NCI-H2227 (cell line): ENCODE data around the gene CLCF1.
"Not testable (repeated sequence)": the region's sequence is repeated elsewhere in the genome, so short reads cannot be mapped to it uniquely, and the experiment has no call there.

ENCODE experiments used
- DNase-seq: peaks from one replicate; lab custom pipeline; 2025; ENCODE audit not compliant: unreplicated experiment; lab: John Stamatoyannopoulos, UW

The CLCF1 gene

DNA sequence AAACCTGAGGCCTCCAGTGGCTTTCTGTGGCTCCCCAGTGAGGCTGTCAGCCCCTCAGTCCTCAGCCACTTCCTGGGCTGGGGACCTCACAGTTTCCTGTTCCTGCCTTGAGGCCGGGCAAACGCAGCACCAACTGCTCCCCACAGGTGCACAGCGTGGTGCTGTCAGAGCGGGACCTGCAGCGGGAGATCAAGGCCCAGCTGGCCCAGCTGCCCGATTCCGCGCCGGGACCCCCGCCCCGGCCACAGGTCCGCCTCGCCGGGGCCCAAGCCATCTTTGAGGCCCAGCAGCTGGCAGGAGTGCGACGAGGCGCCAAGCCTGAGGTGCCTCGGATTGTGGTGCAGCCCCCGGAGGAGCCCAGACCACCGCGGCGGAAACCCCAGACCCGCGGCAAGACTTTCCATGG is 35.9 kb upstream of the CLCF1 start:
- no peak for DNase-seq

DNA sequence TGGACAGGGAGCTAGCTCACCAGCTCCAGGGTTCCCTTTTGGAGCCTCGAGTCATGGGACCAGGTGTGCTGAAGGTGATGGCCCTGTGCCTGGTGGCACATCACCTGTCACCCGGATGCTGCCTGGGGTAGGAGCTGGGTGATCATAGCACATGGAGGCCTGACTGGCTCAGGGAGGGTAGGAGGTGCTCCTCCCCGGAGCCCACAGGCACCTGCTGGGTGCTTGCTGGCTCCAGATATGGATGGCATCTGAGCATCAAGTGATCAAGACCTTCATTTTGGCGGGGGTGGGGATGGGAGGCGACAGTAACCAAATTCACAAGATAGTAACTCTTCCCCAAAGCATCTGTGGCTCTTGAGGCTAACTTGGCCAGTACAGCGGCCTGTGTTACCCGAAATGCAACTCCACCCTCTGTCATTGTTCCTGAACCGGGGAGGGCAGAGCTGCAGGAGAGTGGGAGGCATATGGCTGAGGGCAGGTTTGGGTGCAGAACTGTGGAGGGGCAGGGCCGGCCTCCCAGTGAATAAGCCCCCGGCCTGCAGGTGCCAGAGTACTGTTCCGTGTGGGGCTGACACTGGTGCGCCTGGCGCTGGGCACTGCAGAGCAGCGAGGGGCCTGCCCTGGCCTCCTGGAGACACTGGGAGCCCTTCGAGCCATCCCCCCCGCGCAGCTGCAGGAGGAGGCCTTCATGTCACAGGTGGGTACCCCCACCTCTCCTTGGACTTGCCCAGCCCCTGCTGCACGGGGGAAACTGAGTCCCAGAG is 35.2 kb upstream of the CLCF1 start:
- DNase-seq: no peak

DNA sequence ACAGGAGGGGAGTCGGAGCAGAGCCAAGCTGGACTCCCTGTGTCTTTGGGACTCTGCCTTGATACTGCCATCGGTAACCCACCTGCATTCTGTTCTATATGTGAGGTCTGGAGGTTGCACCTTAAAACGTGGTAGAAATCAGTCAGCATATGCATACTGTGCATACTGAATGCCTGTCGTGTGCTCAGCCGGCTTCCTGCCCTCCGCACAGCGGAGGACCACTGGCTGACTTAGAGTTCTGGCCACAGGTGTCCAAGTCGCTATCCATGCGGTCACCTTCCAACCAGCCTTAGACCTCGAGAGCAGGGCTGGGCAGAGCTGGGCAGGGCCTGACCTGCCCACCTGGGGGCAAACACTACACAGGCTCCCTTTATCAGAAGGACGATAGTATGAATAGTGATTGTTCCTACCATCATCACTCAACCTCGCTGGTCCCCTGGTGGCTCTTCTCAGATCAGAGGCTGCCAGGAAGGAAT is 34.3 kb upstream of the CLCF1 start:
- DNase-seq: no peak

DNA sequence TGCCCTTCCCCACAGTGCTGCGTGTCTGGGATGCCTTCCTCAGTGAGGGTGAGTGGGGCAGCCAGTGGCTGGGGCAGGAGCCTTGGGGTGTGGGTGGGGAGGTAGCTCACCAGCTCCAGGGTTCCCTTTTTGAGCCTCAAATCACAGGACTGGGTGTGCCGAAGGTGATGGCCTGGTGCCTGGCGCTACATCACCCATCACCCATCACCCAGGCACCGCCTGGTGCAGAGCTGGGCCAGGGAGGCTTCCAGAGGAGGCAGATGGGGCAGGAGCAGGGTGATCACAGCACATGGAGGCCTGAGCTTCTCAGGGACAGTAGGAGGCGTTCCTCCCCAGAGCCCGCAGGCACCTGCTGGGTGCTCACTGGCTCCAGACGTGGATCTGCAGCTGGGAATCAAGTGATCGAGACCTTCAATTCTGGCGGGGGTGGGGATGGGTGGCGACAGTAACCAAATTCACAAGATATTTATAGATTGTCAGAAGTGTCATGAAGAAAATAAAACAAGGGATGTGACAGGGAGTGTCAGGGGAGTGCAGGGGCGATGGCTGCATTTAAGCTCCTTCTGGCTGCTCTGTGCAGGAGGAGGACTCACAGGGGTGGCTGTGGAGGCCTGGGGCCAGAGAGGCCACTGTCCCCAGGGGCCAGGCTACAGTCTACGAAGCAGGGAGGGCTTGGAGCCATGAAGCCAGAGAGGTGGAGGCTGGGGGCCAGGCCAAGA is 33.7 kb upstream of the CLCF1 start:
- DNase-seq: no peak

DNA sequence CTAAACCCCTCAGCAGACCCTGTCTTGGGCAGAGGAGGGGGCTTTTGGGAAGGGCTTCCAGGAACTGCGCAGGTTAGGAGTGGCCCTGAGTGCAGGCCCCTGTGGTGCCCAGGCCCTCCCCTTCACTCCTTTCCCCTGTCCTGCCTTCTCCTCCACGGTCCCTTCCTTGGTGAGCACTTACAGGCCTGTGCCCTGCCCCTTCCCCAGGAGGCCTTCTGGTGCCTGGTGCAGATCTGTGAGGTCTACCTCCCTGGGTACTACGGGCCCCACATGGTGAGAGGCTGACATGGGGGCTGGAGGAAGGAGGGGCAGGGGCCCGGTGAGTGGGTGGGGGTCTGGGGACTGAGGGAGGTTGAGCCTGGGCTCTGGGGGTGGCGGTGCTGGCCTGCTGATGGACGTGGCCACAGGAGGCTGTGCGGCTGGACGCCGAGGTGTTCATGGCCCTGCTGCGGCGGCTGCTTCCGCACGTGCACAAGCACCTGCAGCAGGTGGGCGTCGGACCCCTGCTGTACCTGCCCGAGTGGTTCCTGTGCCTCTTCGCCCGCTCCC is 33.1 kb upstream of the CLCF1 start:
- no peak for DNase-seq

DNA sequence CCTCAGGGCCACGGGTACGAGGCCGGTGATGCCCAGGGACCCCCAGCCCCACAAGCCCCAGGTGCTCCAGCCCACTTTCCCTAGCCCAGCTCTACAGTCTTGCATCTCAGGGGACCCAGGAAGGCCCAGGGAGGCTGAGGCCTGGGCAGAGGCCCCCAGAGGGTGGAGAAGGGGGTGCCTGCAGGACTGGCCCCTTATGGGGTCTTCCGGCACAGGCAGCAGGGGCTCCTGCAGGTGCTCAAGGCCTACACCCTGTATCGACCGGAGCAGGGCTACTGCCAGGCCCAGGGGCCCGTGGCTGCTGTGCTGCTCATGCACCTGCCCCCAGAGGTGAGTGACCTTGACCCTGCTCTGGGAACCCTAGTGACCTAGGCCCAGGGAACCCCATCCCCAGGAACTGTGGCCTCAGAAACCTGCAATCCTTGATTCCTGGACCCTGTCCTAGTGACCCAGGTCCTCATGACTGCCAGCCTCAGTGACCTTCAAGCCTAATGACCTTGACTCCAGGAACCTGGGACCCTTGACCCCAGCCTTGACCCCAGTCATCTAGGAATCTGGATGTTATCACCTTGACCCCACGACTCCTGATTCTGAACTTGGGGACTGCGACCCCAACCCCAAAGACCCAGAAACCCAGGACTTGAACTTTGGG is 32.4 kb upstream of the CLCF1 start:
- no peak for DNase-seq

DNA sequence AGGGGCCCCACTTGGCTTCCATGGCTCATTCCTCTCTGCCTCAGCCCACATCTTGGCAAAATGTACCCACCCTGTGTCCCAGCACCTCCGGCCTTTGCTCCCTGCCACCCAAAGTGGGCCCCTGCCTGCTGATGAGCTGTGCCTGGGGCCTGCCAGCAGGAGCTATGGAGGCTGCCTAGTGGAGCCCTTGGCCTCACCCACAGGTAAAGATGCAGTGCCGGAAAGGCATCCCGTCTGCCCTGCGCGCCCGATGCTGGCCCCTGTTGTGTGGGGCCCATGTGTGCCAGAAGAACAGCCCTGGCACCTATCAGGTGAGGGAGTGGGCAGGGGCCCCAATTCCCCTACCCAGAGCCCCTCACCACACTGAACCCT is 31.8 kb upstream of the CLCF1 start:
- no peak for DNase-seq

DNA sequence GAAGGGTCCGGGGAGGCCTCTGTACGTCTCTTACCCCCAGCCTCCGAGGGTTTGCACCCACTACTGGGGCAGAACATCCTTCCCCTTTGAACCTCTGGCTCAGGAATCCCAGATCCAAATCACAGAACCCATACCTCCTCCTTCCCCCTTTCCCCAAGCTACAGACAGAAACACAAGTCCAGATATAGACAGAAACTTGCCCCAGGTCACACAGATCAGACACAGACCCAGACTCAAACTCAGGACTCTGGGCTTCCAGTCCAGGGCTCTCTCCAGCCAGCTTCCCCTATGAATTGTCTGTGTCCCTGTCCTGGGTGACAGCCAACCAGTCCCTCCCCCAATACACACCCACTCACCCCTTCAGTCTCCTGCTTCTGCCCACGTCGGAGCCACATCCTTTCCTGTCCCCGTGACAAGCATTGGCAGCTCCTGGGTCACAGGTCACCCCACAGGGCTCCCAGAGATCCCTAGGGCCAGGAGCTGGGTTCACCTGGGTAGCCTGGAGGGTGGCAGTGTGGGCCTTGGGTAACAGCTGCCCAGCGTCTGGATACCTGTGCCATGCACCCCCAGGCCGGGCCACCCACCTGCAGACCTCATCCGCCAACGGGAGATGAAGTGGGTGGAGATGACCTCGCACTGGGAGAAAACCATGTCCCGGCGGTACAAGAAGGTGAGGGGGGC is 31.3 kb upstream of the CLCF1 start:
- no peak for DNase-seq

DNA sequence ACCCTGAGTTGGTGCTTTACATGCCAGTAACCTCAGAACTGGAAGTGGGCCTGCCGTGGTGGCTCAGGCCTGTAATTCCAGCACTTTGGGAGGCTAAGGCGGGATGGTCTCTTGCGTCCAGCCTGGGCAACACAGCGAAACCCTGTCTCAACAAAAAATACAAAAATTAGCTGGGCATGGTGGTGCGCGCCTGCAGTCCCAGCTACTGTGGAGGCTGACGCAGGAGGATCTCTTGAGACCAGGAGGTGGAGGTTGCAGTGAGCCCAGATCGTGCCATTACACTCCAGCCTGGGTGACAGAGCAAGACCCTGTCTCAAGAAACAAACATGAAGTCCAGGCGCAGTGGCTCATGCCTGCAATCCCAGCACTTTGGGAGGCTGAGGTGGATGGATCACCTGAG is 29.7 kb upstream of the CLCF1 start:
- not testable (repeated sequence) for DNase-seq

DNA sequence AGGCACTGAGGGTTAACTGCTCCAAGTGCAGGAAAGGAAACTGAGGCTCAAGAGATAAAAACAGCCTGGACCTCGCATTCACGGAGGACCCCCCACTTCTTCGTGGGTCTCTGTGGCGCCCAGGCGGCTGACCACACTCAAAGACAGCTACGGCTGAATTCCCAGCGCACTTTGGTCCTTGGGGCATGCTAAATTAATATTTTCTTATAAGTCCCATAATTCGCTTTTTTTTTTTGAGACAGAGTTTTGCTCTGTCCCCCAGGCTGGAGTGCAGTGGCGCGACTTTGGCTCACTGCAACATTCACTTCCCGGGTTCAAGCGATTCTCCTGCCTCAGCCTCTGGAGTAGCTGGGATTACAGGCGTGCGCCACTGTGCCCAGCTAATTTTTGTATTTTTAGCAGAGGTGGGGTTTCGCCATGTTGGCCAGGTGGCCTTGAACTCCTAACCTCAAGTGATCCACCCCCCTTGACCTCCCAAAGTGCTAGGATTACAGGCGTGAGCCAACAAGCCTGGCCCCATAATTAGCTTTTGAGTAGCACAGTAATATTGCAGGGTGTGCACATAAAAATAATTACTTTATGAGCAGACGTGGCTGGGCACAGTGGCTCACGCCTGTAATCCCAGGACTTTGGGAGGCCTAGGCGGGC is 28.9 kb upstream of the CLCF1 start:
- peak; percentile 66 for DNase-seq

DNA sequence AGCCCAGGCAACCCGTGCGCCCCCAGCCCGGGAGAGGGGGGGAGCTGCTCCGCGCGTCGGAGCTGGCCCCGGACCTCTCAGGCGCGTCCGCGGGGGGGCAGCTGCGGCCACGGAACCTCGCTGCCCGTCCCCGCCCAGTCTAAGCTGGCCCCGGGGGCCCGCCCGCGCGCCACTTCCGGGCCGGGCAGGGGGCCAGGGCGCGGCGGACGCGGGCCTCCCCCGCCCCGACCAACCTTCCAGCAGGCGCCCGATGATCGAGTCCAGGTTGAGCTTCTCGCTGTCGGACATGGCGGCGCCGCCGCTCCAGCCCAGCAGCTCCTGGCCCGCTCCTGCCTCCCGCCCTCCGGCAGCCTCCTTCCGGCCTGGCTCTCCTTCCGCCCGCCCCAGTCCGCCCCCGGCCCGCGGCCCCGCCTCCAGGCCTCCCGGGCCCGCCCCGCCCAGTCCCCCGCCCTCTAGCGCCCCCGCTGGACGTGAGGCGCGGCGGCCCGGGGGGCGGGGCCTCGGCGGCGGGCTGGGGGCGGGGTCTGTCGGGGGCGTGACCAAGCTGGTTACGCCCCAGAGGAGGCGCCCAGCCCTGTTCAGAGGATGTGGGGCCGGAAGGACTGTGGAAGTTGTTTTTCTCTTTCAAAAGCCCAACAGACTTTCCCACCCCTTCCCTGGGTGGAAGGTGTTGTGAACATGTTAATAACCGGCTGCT is 28.2 kb upstream of the CLCF1 start, which contains the start of gene PPP1CA:
TSS of gene PPP1CA (minus strand) at position 364 of the 697 bp plus-strand sequence. CDS start at position 288, 76 bp downstream.
- peak; percentile 92 for DNase-seq

DNA sequence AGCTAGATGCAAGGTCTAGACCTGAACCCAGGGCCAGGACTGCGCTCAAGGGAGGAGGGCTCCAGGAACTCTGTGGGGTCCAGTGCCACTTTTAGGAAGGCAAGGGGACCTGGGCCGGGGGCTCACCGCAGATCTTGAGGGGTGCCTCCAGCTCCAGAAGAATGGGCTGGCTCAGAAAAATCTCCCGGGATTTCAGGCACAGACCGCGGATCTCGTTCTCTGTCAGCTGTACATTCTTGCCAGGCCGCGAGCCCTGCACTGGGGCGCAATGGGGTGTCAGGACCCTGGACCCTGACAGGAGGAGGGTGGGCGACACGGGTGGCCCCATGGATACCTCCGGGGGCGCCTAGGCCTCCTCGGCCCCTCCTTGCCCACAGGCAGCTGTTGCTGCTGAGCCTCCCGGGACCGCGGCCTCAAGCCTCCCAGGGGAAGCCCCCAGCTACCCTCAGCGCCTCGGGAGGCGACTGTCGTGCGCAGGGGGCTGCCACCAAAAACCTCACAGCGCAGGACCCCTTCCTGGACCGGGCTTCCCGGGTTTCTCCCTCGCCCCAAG is 27.6 kb upstream of the CLCF1 start:
- no peak for DNase-seq

DNA sequence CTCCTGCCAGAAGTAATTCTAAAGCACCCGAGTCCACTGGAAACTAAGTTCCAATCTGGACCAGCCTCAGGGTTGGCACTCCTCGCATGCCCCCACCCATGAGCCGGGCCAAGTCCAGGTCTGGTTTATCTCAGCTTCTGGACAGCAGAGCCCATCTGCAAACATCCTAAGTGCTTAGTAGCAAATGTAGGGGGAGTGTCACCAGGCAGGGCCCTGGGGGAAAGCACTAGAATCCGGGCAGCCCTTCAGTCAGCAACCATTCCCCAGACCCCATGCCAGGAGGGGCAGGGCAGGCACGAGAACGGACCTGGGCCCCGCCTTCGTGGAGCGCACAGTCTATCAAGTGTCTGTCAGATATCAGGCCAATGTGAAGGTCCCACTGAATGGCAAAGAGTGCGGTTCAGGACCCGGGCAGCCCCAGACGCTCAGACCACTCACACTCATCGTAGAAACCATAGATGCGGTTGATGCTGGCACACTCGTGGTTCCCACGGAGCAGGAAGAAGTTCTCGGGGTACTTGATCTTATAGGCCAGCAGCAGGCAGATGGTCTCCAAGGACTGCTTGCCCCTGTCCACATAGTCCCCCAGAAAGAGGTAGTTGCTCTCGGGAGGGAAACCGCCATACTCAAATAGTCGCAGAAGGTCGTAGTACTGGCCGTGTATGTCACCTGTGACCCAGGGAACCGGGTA is 27.0 kb upstream of the CLCF1 start:
- peak; percentile 49 for DNase-seq

DNA sequence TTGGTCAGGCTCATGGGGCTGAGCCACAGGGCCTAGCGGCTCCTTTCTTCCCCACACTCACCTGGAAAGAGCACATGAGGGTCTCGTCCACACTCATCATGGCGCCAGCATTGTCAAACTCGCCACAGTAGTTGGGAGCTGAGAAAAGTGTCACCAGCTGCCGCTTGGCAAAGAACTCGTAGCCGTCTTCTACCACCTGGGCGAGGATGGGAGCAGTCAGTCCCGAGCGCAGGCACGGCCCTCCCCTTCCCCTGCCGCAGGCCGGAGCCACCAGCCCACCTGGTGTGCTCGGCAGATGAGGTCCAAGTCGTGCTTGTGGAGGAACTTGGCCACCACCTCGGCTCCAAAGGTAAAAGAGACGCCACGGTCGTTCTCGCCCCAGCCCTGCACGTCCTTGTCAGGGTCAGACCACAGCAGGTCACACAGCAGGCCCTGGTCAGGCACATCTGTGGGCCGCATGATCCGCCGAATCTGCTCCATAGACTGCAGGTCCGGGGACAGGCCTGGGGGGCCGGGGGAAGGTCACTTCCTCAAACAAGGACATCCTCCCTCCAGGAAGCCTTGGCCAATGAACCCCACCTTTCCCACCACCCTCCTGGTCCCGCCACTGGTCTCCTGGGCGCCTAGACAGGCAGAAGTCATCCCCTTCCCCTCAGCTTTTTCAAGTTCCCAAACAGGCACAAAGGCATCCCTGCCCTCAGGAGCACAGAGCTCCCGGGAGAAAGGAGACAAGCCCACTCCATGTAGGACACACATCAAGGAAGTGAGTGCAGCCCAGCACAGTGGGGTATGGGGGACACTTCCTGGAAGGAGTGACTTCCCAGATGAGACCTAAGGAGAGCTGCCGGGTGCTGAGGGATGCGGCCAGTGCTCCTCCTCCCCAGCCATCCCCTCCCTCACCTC is 25.5 kb upstream of the CLCF1 start:
- DNase-seq: no peak

DNA sequence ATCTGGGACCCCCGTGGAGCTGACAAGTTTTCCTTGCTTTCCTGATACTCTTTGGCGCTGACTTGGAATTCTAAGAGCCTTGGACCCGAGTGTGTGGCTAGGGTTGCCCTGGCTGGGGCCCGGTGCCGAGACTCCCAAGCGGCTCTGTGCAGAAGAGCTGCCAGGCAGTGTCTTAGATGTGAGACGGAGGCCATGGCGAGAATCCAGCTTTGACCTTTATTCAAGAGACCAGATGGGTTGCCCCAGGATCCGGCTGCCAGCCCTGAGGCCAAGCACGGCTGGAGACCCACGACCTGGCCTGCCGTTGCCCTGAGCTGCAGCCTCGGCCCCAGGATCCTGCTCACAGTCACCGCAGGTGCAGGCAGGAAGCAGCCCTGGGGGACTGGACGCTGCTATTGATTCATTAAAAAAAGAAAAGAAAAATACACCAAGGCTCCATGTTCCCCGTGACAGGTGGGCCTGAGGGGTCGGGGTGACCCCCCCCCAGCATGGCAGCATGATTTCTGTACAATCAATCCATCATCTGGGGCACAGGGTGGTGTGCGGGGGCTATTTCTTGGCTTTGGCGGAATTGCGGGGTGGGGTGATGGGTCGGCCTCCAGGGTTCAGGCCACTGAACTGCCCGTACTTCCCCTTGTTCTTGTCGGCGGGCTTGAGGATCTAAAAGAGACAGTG is 24.7 kb upstream of the CLCF1 start:
- no peak for DNase-seq

DNA sequence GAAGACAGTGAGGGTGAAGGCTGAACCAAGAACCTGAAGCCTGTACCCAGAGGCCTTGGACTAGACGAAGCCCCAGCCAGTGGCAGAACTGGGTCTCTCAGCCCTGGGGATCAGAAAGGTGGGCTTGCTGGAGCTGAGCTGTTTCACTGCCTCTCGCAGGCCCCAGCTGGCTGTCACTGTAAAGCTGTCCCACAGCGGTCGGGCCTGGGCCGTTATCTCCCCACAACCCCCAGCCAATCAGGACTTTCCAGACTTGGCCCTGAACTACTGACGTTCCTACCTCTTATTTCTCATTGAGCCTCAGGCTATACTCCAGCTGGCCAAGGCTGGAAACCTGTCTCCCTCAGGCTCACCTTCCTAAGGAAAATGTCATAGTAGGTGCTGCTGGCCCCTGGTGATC is 24.1 kb upstream of the CLCF1 start:
- DNase-seq: no peak

DNA sequence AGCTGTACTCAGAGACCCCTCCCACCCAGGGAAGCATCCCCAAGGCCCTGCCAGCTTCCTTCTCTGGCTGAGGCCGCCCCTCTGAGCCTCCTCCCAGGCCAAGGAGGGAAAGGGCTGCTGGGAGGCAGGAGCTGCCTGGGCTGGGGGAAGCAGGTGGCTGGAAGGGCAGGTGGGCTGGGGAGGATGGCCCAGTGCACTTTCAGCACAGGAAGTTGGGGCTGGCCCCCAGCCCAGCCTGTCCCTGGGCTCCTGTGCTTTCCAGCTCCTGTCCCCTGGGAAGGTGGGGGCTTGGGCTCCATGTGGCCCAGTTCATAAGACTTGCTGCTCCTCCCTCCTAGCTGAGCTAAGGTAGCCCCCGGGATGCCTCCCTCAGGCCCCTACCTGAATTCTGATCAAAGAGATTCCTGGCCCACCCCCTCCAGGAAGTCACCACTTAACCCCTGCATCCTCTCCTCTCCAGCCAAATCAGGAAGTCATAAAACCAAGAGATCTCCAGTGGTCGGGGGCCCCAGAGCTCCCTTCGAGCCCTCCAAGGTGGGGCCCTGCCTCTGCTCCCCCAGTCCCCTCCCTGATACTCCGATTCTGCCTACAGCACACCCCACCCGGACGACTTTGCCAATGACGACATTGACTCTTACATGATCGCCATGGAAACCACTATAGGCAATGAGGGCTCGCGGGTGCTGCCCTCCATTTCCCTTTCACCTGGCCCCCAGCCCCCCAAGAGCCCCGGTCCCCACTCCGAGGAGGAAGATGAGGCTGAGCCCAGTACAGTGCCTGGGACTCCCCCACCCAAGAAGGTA is 23.4 kb upstream of the CLCF1 start:
- no peak for DNase-seq
